GM19438 (cell line): ENCODE data around the gene ARID5A.

Experiments used
- ATAC-seq: cut with Tn5 transposase; IDR thresholded peaks from one replicate; pipeline ENCODE4 v1.9.1; 2021; ENCODE audit warnings: low read depth; ENCODE audit not compliant: unreplicated experiment

The ARID5A gene

GRCh38 chr2:96594691-96595152 is 58.2 kb downstream of the ARID5A start:
- no peak for ATAC-seq

- no peak for ATAC-seq
These were observed 60.0 kb downstream of the ARID5A start for GRCh38 chr2:96596596-96596995.

- no peak for ATAC-seq
These were observed 63.4 kb downstream of the ARID5A start for GRCh38 chr2:96599941-96600340.

GRCh38 chr2:96601382-96602292 is 65.1 kb downstream of the ARID5A start:
- no peak for ATAC-seq
